Progenitor cell of endocrine pancreas (in vitro differentiated cells): ENCODE data around the gene STRN3. TPM values are rescaled to one million over a fixed set of nuclear protein-coding genes. Genes with fewer than 3 reads are reported as not detected.

ENCODE experiments used
- DNase-seq: peaks from one replicate; pipeline ENCODE4 v3.0.0; 2021; ENCODE audit warnings: low spot score; ENCODE audit not compliant: unreplicated experiment
- H3K27ac Mint-ChIP-seq: 2 replicates; pipeline ENCODE4 v1.8.0; 2021; ENCODE audit warnings: mild to moderate bottlenecking, moderate library complexity, mixed read lengths
- H3K27me3 Mint-ChIP-seq: 2 replicates; pipeline ENCODE4 v1.8.0; 2021; ENCODE audit warnings: mixed read lengths
- H3K36me3 Mint-ChIP-seq: 2 replicates; pipeline ENCODE4 v1.8.0; 2022; ENCODE audit warnings: mixed read lengths; ENCODE audit not compliant: insufficient read depth
- H3K4me1 Mint-ChIP-seq: 2 replicates; pipeline ENCODE4 v1.8.0; 2021; ENCODE audit warnings: low read depth, mixed read lengths
- H3K4me3 Mint-ChIP-seq: 2 replicates; pipeline ENCODE4 v1.8.0; 2021; ENCODE audit warnings: low read depth, mild to moderate bottlenecking, moderate library complexity, mixed read lengths
- H3K9me3 Mint-ChIP-seq: 2 replicates; pipeline ENCODE4 v1.8.0; 2021; ENCODE audit warnings: low read depth, mixed read lengths
- total RNA-seq: library from RNA; stranded (reverse); gene quantifications from 2 replicates; pipeline ENCODE4 v1.2.1, GENCODE V29; 2021
- TF ChIP-seq, protein P1 (sequence below): fragments of 200-600 bp; sonication (generic); IDR thresholded peaks from one replicate; pipeline ENCODE4 v1.5.0; 2021; ENCODE audit warnings: antibody characterized with exemption, mild to moderate bottlenecking; ENCODE audit not compliant: unreplicated experiment

The STRN3 gene
- total RNA-seq, 1 donor from 2014 or later, result 46.7 TPM

DNA sequence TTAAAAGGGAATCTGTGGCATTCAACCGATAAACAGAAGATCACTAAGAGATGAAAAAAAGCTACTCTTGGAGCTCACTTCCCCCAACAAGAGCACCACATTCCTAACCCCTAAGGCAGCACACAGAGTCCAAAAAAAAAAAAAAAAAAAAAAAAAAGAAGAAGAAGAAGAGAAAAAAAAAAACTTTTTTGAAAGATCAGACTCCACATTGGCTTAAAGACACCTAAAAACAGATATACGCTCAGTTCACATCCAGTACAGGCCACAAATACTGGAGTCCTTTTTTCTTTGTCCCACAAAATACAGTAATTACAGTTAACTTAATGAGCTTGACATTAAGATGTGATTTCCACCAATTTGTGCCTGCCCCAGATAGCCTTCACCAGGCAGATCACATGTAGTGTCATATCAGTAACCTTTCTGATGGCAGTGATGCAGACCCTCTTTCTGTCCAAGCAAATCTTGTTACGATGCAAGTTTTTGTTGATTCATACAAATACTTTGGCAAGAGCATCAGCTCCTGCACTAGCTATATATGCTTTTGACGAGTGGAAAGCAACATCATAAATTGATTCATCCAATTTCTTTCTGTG is 131.2 kb downstream of the STRN3 start:
- Mint-ChIP-seq H3K9me3 (no peaks in the 10 kb centered on the region), H3K4me3 (no peak overlapping the region), H3K27me3 (no peaks in the 10 kb centered on the region), H3K4me1 (no peaks in the 10 kb centered on the region), H3K27ac (no peak overlapping the region), H3K36me3 (peaks cover 8% of the 10 kb centered on the region)
- TF ChIP-seq, protein P1, sequence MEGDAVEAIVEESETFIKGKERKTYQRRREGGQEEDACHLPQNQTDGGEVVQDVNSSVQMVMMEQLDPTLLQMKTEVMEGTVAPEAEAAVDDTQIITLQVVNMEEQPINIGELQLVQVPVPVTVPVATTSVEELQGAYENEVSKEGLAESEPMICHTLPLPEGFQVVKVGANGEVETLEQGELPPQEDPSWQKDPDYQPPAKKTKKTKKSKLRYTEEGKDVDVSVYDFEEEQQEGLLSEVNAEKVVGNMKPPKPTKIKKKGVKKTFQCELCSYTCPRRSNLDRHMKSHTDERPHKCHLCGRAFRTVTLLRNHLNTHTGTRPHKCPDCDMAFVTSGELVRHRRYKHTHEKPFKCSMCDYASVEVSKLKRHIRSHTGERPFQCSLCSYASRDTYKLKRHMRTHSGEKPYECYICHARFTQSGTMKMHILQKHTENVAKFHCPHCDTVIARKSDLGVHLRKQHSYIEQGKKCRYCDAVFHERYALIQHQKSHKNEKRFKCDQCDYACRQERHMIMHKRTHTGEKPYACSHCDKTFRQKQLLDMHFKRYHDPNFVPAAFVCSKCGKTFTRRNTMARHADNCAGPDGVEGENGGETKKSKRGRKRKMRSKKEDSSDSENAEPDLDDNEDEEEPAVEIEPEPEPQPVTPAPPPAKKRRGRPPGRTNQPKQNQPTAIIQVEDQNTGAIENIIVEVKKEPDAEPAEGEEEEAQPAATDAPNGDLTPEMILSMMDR, result no peak
- no peak for DNase-seq

DNA sequence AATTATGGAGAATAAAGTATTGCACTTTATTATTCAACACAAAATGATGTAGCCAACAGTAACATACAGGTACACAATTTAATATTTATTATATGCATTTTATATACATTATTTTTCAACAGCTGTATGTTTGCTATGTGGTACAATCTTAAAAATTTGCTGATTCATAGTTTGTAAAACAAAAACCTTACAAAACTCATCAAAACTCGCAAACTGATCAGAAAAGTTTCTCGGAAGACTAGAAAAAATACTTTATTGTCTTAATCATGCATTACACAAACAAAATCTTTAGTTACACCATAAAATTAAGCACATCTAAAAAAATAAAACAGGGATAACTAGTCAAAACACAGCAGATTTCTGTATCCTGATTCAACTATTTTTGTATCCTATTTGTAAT is 132.4 kb downstream of the STRN3 start:
- peaks cover 8% of the 10 kb centered on the region for H3K4me1 Mint-ChIP-seq
- no peaks in the 10 kb centered on the region for H3K9me3 Mint-ChIP-seq
- TF ChIP-seq, protein P1, result no peak
- peaks cover 8% of the 10 kb centered on the region for H3K36me3 Mint-ChIP-seq
- no peak overlapping the region for H3K4me3 Mint-ChIP-seq
- DNase-seq, result no peak
- no peak overlapping the region for H3K27ac Mint-ChIP-seq
- H3K27me3 Mint-ChIP-seq, result no peaks in the 10 kb centered on the region

DNA sequence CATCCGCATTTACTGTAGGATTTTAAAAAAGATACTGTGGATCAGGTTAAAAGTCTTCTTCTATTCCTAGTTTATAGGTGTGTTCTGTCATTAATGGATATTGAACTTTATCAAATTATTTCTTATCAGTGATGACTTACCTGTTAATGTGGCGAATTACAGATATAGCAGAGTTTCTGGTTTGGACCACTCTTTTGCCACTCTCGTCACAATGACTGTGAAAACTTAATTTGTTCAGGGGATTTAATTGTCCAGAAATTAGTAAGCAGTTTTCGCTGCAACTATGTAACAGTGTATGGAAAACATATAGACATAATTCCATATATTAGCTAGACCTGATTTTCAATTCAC is 137.0 kb downstream of the STRN3 start:
- Mint-ChIP-seq H3K9me3 (no peaks in the 10 kb centered on the region), H3K27me3 (no peaks in the 10 kb centered on the region), H3K4me1 (peaks cover 16% of the 10 kb centered on the region), H3K36me3 (peaks cover 2% of the 10 kb centered on the region), H3K27ac (peak overlapping the region; percentile 26), H3K4me3 (no peak overlapping the region)
- DNase-seq, result no peak
- TF ChIP-seq, protein P1, result no peak

DNA sequence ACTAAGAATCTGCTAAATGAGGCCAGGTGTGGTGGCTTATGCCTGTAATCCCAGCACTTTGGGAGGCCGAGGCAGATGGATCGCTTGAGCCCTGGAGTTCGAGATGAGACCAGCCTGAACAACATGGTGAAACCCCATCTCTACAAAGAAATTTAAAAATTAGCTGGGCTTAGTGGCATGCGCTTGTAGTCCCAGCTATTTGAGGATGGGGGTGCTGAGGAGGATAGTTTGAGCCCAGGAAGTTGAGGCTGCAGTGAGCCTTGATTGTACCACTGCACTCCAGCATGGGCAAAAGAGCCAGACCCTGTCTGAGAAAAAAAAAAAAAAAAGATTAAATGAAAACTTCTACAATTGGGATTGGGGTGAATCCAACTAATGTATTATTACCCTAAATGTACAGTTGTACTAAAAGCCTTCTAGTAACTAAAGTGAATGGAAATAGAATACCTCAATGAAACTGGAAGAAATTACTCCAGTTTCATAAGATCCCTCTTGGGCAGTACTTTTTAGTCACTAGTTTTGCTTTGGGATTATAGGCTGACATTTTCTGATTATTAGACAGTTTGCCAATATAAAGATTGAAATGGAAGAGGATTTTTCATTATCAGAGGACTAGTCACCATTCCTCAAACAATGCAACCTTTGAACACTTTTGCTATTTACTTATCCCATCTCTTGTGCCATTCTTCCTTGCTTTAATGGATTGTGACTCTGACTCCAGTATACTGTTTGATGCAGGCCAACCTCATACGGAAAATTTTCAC is 137.5 kb downstream of the STRN3 start:
- no peaks in the 10 kb centered on the region for H3K9me3 Mint-ChIP-seq
- peaks cover 2% of the 10 kb centered on the region for H3K36me3 Mint-ChIP-seq
- H3K27me3 Mint-ChIP-seq, result no peaks in the 10 kb centered on the region
- no peak overlapping the region for H3K4me3 Mint-ChIP-seq
- TF ChIP-seq, protein P1, result no peak
- H3K27ac Mint-ChIP-seq, result peak overlapping the region; percentile 64
- peaks cover 16% of the 10 kb centered on the region for H3K4me1 Mint-ChIP-seq
- DNase-seq, result no peak

DNA sequence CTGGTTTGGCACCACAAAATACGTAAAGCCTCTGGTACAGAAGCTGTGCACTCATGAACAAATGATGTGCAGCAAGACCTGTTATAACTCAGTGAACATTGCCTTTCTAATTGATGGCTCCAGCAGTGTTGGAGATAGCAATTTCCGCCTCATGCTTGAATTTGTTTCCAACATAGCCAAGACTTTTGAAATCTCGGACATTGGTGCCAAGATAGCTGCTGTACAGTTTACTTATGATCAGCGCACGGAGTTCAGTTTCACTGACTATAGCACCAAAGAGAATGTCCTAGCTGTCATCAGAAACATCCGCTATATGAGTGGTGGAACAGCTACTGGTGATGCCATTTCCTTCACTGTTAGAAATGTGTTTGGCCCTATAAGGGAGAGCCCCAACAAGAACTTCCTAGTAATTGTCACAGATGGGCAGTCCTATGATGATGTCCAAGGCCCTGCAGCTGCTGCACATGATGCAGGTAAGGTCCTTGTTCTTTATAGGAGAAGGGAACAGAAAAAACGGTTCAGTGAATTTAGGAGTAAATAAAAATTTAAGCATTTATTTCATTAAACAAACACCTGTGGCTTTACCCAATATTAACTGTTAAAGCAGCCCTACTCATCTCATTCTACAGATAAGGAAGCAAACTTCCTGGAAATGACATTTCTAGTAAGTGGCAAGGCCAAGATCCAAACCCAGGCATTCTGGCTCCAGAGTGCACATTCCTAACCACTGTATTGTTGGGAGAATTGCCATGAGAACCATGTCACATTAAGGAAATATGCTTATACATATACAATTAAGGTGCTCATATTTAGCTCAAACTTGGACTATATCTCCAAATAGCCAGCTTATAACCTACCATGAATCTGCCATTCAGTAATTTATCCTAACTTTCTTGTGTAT is 140.1 kb downstream of the STRN3 start:
- no peak overlapping the region for H3K4me3 Mint-ChIP-seq
- H3K4me1 Mint-ChIP-seq, result peaks cover 16% of the 10 kb centered on the region
- TF ChIP-seq, protein P1, result no peak
- no peaks in the 10 kb centered on the region for H3K9me3 Mint-ChIP-seq
- peaks cover 9% of the 10 kb centered on the region for H3K36me3 Mint-ChIP-seq
- no peak for DNase-seq
- no peak overlapping the region for H3K27ac Mint-ChIP-seq
- H3K27me3 Mint-ChIP-seq, result no peaks in the 10 kb centered on the region
